Right lobe of liver (tissue), 4 donors: Measurements from ENCODE around the gene RPL31.

Source experiments
- CTCF ChIP-seq, 4 donors: fragments of 200-600 bp in 3 of 4; fragments of 450-650 bp in 1 of 4; IDR thresholded peaks; one replicate each; pipeline versions ENCODE4 v1.5.1 to v1.8.0; 2016 to 2022; ENCODE audit warnings: antibody characterized with exemption in 4 of 4, mild to moderate bottlenecking in 2 of 4
- POLR2A ChIP-seq: fragments of 450-650 bp; IDR thresholded peaks from one replicate; pipeline ENCODE4 v1.6.1; 2017; ENCODE audit warnings: antibody characterized with exemption, mild to moderate bottlenecking
- donor health status: DM: no; HTN: no; CAD: no.
- donor health status: DM: no; HTN: no; CAD: no.
- donor health status: DM: no; HTN: yes; CAD: no.

- no peak for TF ChIP-seq CTCF (IDR thresholded peaks at IDR 0.05)
- TF ChIP-seq POLR2A, result no peak
Measured at GRCh38 chr2:100967716-100968115, 34.4 kb upstream of the RPL31 start.
